GM12801 (cell line): ENCODE results near the gene FHOD3.

Experiments
- TF ChIP-seq, protein P1 (sequence below): IDR thresholded peaks from one replicate; pipeline ENCODE4 v1.5.1; 2011; ENCODE audit warnings: control low read depth; ENCODE audit not compliant: insufficient read length; ENCODE audit errors: extremely low read depth

Gene FHOD3

DNA sequence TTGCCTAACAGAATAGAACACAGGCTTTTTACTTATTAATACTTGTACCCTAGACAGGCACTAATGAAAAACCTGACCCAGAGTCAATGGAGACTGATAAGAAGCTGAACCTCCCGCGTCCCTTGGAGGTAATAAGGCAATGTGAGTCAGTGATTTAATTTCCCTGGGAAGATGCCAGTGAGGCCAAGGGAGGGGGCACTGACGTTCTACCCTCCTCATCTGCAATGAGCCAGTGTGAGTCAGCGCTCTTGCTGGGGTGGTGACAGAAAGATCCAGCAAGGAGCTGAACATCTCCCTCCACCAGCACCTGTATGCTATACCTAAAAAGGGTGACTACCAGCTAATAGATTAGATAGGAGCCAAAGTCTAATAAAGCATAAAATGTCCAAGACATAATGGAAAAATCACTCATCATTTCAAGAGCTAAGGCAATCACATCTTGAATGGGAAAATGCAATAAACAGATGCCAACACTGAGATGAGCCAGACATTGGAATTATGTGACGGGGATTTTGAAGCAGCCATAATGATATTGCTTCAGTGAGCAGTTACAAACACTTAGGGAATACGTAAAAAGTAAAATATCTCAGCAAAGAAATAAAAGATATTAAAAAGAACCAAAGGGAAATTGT is 414.4 kb downstream of the FHOD3 start:
- TF ChIP-seq, protein P1, sequence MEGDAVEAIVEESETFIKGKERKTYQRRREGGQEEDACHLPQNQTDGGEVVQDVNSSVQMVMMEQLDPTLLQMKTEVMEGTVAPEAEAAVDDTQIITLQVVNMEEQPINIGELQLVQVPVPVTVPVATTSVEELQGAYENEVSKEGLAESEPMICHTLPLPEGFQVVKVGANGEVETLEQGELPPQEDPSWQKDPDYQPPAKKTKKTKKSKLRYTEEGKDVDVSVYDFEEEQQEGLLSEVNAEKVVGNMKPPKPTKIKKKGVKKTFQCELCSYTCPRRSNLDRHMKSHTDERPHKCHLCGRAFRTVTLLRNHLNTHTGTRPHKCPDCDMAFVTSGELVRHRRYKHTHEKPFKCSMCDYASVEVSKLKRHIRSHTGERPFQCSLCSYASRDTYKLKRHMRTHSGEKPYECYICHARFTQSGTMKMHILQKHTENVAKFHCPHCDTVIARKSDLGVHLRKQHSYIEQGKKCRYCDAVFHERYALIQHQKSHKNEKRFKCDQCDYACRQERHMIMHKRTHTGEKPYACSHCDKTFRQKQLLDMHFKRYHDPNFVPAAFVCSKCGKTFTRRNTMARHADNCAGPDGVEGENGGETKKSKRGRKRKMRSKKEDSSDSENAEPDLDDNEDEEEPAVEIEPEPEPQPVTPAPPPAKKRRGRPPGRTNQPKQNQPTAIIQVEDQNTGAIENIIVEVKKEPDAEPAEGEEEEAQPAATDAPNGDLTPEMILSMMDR: no peak

GRCh38 chr18:36714476-36714875 is 417.0 kb downstream of the FHOD3 start:
- TF ChIP-seq, protein P1: no peak

- TF ChIP-seq, protein P1: no peak
These were observed 420.1 kb downstream of the FHOD3 start for GRCh38 chr18:36717422-36718110.

DNA sequence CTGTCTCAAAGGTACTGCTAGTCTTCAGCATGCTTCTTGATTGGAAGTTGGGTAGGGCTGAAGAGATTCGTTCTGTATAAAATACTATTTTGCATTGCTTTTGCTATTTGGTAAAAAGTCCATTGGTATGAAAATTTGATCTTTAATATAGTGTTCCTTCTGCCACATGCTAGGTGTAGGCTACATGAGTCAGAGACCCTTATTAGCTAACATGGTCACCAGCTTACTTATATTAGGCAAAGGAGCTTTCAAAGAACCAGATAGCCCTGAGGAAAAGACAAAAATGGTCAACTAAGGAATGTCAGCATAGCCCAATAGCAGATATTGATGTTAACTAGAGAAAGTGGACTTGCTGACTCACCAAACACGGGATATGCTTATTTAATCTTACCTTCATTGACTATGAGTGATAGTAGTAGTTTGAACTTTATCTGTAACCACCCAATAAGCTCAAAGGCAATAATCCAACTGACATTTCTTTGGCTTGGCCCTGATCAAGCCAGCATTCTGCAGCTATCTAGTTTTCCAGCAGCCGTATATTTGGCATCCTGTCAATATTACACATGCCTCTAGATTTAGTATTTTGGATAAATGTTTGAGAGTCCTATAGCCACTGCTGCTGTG is 421.3 kb downstream of the FHOD3 start:
- TF ChIP-seq, protein P1: no peak

- TF ChIP-seq, protein P1: no peak
These were observed 422.1 kb downstream of the FHOD3 start for GRCh38 chr18:36719630-36720029.

DNA sequence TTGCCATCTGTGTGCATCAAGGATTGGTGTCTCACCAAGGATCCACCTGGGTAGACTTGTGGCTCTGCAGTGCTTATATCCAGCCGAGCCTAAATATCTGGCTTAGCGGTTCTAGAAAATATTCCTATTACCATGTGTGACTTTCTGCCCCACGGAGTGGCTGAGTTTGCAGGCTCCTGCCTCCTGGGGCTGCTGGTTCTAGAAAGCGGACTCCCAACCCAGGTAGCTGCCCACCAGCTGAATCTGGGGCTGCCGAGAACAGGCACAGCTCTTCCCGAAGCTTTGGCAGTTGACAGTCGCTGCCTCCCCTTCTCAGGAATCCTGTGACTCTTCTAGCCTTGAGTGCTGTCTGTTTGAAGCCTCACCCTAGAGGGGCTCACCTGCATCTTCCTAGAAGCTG is 426.7 kb downstream of the FHOD3 start:
- TF ChIP-seq, protein P1: no peak

- TF ChIP-seq, protein P1: no peak
These were observed 427.1 kb downstream of the FHOD3 start for GRCh38 chr18:36724591-36725001.
